K562 (cell line): ENCODE data around the gene HEXIM1. TPM values are rescaled to one million over a fixed set of nuclear protein-coding genes. Genes with fewer than 3 reads are reported as not detected.

Source experiments
- ATF3 ChIP-seq, 2 experiments: fragments of 450-650 bp in 1 of 2; sonication (generic) in 1 of 2; formaldehyde crosslinking in 1 of 2; IDR thresholded peaks in 1 of 2; conservative IDR thresholded peaks in 1 of 2; 2 replicates each; pipeline versions ENCODE4 v1.6.1 to v1.8.1; 2016 to 2023; ENCODE audit warnings: mild to moderate bottlenecking in 2 of 2, moderate library complexity in 2 of 2, inconsistent platforms in 1 of 2, missing genetic modification reagents in 1 of 2
- DMBX1 ChIP-seq: fragments of 250-450 bp; sonication (Bioruptor Pico); IDR thresholded peaks from 2 replicates; pipeline ENCODE4 v1.8.0; 2022; ENCODE audit warnings: inconsistent platforms, mild to moderate bottlenecking, moderate library complexity, borderline replicate concordance
- FOXJ2 ChIP-seq: fragments of 200-800 bp; sonication (Bioruptor generic); IDR thresholded peaks from 2 replicates; pipeline ENCODE4 v1.6.1; 2016; ENCODE audit warnings: missing genetic modification characterization, missing compliant biosample characterization
- GABPB1 ChIP-seq: sonication (generic); formaldehyde crosslinking; IDR thresholded peaks from 2 replicates; pipeline ENCODE4 v1.8.0; 2022; ENCODE audit warnings: mild to moderate bottlenecking, missing genetic modification reagents
- GATAD2A ChIP-seq: fragments of 450-650 bp; IDR thresholded peaks from 2 replicates; pipeline ENCODE4 v1.6.1; 2017
- HDAC1 ChIP-seq, 2 experiments: fragments of 450-650 bp; IDR thresholded peaks; 2 replicates each; pipeline ENCODE4 v1.6.1; 2016 to 2017; ENCODE audit warnings: inconsistent platforms in 1 of 2, mild to moderate bottlenecking in 1 of 2, moderate library complexity in 1 of 2
- KDM4B ChIP-seq, 2 experiments: fragments of 450-650 bp in 1 of 2; sonication (generic) in 1 of 2; IDR thresholded peaks; 2 replicates each; pipeline ENCODE4 v1.6.1; 2016 to 2017; ENCODE audit warnings: borderline replicate concordance in 2 of 2, antibody characterized with exemption in 1 of 2, low read depth in 1 of 2, mild to moderate bottlenecking in 1 of 2
- MYBL2 ChIP-seq, 2 experiments: fragments of 450-650 bp in 1 of 2; sonication (generic) in 1 of 2; formaldehyde crosslinking in 1 of 2; IDR thresholded peaks; 2 replicates each; pipeline versions ENCODE4 v1.6.1 to v1.8.1; 2017 to 2022; ENCODE audit warnings: borderline replicate concordance in 1 of 2, inconsistent platforms in 1 of 2, low read depth in 1 of 2, mild to moderate bottlenecking in 1 of 2, missing genetic modification reagents in 1 of 2, moderate library complexity in 1 of 2
- MYC ChIP-seq, 2 experiments: fragments of 250-450 bp in 1 of 2; sonication (Bioruptor Pico) in 1 of 2; IDR thresholded peaks; 2 replicates each; pipeline versions ENCODE4 v1.5.1 to v1.6.1; 2012 to 2021; ENCODE audit warnings: low read depth in 2 of 2, borderline replicate concordance in 1 of 2, improper control_type of control experiment in 1 of 2, low read length in 1 of 2, mild to moderate bottlenecking in 1 of 2, moderate library complexity in 1 of 2
- XRCC3 ChIP-seq: fragments of 450-650 bp; IDR thresholded peaks from 2 replicates; pipeline ENCODE4 v1.6.1; 2017; ENCODE audit warnings: mild to moderate bottlenecking, moderate library complexity
- ZNF121 ChIP-seq: sonication (generic); formaldehyde crosslinking; conservative IDR thresholded peaks from 2 replicates; pipeline ENCODE4 v1.8.0; 2022; ENCODE audit warnings: missing genetic modification reagents
- polyA plus RNA-seq, 8 experiments: library from polyadenylated mRNA; depleted of rRNA in 4 of 8; stranded (reverse) in 5 of 8; unstranded in 3 of 8; fragments of >200 nt; fragmentation: Nextera tagmentation in 2 of 8; fragmentation: Illumina TruSeq in 1 of 8; extraction: Ambion mirVana in 2 of 8; extraction: Trizol in 1 of 8; gene quantifications; 2 replicates each; pipeline versions ENCODE4 v1.2.1 to v1.2.3, GENCODE V29; 2011 to 2014; ENCODE audit warnings: inconsistent platforms in 1 of 8, missing spikeins in 1 of 8
- total RNA-seq, 7 experiments: library from RNA; depleted of rRNA in 6 of 7; stranded (reverse); fragments of >200 nt in 6 of 7; fragmentation: Illumina TruSeq in 2 of 7; extraction: Trizol in 2 of 7; gene quantifications; 2 replicates each; pipeline versions ENCODE4 v1.2.1 to v1.2.3, GENCODE V29; 2011 to 2021; ENCODE audit warnings: low replicate concordance in 1 of 7
- TF ChIP-seq, protein P1 (sequence below): sonication (generic); formaldehyde crosslinking; IDR thresholded peaks from 2 replicates; pipeline ENCODE4 v1.8.0; 2023; ENCODE audit warnings: mild to moderate bottlenecking, missing genetic modification reagents
- TF ChIP-seq, protein P2 (sequence below), 3 experiments: fragments of 200-800 bp in 1 of 3; fragments of 250-450 bp in 1 of 3; fragments of 450-650 bp in 1 of 3; sonication (Bioruptor Pico) in 1 of 3; sonication (Bioruptor generic) in 1 of 3; formaldehyde crosslinking in 1 of 3; IDR thresholded peaks; 2 replicates each; pipeline versions ENCODE4 v1.6.1 to v1.8.0; 2016 to 2022; ENCODE audit warnings: mild to moderate bottlenecking in 2 of 3, missing genetic modification characterization in 2 of 3, missing compliant biosample characterization in 1 of 3, moderate library complexity in 1 of 3
- TF ChIP-seq, protein P3 (sequence below): conservative IDR thresholded peaks from 2 replicates; pipeline ENCODE4 v1.6.1; 2011; ENCODE audit warnings: low read depth, mild to moderate bottlenecking, low read length; ENCODE audit not compliant: control insufficient read depth
- TF ChIP-seq, protein P4 (sequence below): IDR thresholded peaks from 3 replicates; pipeline ENCODE4 v1.6.1; 2011; ENCODE audit warnings: borderline replicate concordance, mild to moderate bottlenecking; ENCODE audit not compliant: insufficient read length, insufficient read depth

HEXIM1 gene
- total and polyA plus RNA-seq, 9 of the 15 experiments (the other 6 are each of a cell fraction or from before 2014, with no cell fraction given) = 1.4 to 28.3 (median 9.1) TPM

- TF ChIP-seq GABPB1 (0 out of 2 replicates have a peak, but pooled peaks have one; percentile 44), ATF3 (IDR thresholded peaks at IDR 0.05) (peak; percentile 88), ATF3 (CRISPR knock-in tag; conservative IDR thresholded peaks at IDR 0.05) (no peak), GATAD2A (peak; percentile 78; the same call in 1 of the 2 replicates), MYBL2 (IDR thresholded peaks at IDR 0.05; ENCODE audit: low read depth) (no peak), MYBL2 (CRISPR knock-in tag; IDR thresholded peaks at IDR 0.05; ENCODE audit: borderline replicate concordance) (no peak), XRCC3 (no peak), FOXJ2 (tag) (no peak), DMBX1 (CRISPR knock-in tag) (no peak), ZNF121 (CRISPR knock-in tag) (peak; percentile 43; the same call in 1 of the 2 replicates), HDAC1 (IDR thresholded peaks at IDR 0.05) (peak in 1 of 2 experiments; percentile 57; a peak in 1 of 4 replicates), MYC (IDR thresholded peaks at IDR 0.05; ENCODE audit: low read depth, low read length) (peak; percentile 24; the same call in 1 of the 2 replicates), MYC (CRISPR knock-in tag; IDR thresholded peaks at IDR 0.05; ENCODE audit: borderline replicate concordance, low read depth) (peak; percentile 66), KDM4B (IDR thresholded peaks at IDR 0.05; ENCODE audit: borderline replicate concordance in 2 of 2, low read depth in 1 of 2) (no peak)
- TF ChIP-seq, protein P1, sequence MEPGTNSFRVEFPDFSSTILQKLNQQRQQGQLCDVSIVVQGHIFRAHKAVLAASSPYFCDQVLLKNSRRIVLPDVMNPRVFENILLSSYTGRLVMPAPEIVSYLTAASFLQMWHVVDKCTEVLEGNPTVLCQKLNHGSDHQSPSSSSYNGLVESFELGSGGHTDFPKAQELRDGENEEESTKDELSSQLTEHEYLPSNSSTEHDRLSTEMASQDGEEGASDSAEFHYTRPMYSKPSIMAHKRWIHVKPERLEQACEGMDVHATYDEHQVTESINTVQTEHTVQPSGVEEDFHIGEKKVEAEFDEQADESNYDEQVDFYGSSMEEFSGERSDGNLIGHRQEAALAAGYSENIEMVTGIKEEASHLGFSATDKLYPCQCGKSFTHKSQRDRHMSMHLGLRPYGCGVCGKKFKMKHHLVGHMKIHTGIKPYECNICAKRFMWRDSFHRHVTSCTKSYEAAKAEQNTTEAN = no peak
- TF ChIP-seq, protein P2, sequence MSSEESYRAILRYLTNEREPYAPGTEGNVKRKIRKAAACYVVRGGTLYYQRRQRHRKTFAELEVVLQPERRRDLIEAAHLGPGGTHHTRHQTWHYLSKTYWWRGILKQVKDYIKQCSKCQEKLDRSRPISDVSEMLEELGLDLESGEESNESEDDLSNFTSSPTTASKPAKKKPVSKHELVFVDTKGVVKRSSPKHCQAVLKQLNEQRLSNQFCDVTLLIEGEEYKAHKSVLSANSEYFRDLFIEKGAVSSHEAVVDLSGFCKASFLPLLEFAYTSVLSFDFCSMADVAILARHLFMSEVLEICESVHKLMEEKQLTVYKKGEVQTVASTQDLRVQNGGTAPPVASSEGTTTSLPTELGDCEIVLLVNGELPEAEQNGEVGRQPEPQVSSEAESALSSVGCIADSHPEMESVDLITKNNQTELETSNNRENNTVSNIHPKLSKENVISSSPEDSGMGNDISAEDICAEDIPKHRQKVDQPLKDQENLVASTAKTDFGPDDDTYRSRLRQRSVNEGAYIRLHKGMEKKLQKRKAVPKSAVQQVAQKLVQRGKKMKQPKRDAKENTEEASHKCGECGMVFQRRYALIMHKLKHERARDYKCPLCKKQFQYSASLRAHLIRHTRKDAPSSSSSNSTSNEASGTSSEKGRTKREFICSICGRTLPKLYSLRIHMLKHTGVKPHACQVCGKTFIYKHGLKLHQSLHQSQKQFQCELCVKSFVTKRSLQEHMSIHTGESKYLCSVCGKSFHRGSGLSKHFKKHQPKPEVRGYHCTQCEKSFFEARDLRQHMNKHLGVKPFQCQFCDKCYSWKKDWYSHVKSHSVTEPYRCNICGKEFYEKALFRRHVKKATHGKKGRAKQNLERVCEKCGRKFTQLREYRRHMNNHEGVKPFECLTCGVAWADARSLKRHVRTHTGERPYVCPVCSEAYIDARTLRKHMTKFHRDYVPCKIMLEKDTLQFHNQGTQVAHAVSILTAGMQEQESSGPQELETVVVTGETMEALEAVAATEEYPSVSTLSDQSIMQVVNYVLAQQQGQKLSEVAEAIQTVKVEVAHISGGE (CRISPR knock-in tag; IDR thresholded peaks at IDR 0.05) = 0 out of 6 replicates have a peak, but pooled peaks of 1 of the 3 experiments have one; percentile 52
- TF ChIP-seq, protein P3, sequence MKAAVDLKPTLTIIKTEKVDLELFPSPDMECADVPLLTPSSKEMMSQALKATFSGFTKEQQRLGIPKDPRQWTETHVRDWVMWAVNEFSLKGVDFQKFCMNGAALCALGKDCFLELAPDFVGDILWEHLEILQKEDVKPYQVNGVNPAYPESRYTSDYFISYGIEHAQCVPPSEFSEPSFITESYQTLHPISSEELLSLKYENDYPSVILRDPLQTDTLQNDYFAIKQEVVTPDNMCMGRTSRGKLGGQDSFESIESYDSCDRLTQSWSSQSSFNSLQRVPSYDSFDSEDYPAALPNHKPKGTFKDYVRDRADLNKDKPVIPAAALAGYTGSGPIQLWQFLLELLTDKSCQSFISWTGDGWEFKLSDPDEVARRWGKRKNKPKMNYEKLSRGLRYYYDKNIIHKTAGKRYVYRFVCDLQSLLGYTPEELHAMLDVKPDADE = no peak
- TF ChIP-seq, protein P4, sequence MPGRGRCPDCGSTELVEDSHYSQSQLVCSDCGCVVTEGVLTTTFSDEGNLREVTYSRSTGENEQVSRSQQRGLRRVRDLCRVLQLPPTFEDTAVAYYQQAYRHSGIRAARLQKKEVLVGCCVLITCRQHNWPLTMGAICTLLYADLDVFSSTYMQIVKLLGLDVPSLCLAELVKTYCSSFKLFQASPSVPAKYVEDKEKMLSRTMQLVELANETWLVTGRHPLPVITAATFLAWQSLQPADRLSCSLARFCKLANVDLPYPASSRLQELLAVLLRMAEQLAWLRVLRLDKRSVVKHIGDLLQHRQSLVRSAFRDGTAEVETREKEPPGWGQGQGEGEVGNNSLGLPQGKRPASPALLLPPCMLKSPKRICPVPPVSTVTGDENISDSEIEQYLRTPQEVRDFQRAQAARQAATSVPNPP = no peak
Measured at GRCh38 chr17:45132572-45133463, 15.5 kb upstream of the HEXIM1 start (continued).
